Stimulated activated CD4-positive, alpha-beta T cell treated with anti-CD3 and anti-CD28 coated beads, Interleukin-4, amount 100 ng/mL, for 48 hours (primary cell): ENCODE data around the gene LMBRD1.

Source experiments
- DNase-seq, 2 donors: peaks; one replicate each; pipeline ENCODE4 v3.0.0-alpha.2; 2020; ENCODE audit warnings: low read depth in 2 of 2

LMBRD1 gene

DNA sequence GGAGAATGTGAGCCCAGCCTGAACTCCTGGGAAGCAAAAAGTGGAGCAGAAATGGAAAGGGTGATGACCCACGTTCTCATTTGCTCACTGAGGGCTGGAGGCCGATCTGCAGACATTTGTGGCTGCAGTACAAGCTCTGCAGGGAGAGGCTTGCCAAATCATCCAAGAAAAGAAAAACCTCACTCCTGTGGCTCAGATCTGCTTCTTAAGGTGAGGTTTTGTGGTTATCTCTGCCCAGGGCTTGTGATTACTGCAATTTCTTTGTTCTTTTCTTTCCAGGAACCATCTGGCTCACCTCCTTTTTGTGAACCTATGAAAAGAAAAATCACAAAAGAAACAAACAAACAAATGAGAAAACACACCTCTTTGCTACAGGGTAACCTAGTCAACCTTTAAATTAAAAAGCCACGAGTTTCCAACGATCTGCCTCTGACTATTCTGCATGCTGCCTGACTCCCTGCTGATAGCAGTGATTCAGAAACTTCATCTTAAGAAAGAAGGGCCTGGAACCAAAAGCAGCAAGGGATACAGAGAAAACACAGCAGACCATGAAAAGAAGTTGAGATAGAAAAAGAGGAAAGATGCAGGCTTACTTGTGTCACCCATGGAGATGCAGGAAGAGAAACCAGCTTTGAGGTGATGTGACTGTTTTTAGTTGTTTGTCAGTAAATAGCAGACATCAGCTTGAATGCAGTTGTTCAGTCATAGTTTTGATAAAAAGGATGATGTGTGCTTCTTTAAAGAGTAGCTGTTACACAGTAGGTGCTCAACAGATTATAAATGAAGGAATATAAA is 165.1 kb downstream of the LMBRD1 start:
- DNase-seq: no peak

DNA sequence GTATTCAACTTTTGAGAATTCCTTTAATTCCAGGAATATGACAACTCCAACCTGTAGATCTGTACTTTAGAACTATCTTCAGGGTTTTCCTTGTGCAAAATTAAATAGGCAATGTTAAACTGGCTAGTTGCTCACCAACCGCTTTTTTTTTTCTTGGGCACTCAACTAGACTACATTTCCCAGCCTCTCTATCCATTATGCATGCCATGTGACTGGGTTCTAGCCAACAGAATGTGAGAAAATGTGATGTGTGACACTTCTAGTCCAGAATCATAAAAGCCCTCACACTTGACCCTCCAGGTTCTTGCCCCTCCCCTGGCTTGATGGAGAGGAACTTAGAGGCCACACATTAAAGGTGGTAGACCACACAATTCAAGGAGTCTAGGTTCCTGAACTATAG is 166.0 kb downstream of the LMBRD1 start:
- DNase-seq: no peak

DNA sequence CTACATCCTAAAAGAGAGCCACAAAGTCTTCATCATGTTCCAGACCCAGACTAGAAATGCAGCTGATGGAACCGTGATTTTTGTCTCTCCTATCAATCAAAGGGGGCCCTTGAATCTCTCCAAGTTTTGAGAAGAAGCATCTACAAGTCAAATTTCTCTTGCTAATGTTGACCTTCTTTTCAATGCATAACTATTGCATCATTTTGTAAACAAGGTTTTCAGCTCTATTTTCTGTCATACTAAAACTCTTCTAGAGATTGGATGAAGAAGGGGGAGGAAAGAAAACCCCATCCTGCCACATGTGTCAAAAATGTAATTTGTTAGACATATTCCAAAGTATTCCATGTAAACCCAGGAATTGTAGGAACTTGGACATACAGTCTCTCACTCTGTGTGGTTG is 169.2 kb downstream of the LMBRD1 start:
- DNase-seq: no peak

DNA sequence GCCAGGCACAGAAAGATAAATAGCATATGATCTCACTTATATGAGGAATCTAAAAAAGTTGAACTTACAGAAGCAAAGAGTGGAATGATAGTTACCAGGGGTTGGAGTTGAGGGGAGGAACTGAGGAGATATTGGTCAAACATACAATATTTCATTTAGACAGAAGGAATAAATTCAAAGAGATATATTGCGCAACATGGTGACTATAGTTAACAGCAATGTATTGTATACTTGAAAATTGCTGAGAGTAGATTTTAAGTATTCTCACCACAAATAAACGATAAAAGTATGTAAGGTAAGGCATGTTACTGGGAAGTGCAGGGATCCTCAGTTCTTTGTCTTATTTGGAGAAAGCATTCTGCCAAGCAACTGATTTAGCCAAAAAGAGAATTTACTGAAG is 171.9 kb downstream of the LMBRD1 start:
- DNase-seq: no peak
